Activated naive CD4-positive, alpha-beta T cell (primary cell): ENCODE data around the gene PLOD3.

Experiments used
- DNase-seq, 4 experiments: peaks; one replicate each; lab custom pipeline; 2025; lab: John Stamatoyannopoulos, UW

The PLOD3 gene

DNA sequence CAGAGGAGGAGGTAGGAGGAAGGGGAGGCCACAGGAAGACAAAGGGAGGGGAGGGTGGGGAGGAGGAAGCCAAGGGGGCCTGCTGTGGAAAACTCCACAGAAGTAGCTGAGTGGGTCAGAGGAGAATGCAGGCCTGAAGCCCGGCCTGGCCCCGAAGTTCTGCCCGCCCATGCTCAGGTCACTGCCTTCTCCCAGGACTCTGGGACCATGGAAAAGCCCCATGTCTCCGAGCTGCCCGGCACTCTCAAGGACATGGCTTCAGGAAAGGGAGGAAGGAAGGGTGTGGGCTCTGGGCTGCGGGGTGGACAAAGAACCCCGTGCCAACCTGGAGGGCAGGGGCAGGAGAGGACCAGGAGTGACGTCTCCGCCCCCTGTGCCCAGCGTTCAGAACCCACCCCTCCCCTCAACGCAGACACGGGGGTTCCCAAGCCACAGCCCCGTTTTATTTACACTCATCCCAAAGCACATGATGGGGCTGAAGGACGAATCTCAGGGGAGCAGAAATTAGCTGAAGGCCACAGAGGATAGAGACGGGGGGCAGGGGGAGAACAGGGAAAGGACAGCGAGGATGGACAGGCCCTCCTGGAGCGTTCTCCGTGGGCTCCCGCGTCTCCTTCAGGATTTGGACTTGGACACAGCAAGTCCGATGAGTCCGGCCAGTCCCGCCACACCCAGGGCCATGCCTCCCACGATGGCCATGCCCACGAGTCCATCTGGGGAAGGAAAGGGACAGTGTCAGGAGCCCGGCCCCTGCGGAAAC lies 22.0 kb upstream of the PLOD3 start:
- no peak for DNase-seq

DNA sequence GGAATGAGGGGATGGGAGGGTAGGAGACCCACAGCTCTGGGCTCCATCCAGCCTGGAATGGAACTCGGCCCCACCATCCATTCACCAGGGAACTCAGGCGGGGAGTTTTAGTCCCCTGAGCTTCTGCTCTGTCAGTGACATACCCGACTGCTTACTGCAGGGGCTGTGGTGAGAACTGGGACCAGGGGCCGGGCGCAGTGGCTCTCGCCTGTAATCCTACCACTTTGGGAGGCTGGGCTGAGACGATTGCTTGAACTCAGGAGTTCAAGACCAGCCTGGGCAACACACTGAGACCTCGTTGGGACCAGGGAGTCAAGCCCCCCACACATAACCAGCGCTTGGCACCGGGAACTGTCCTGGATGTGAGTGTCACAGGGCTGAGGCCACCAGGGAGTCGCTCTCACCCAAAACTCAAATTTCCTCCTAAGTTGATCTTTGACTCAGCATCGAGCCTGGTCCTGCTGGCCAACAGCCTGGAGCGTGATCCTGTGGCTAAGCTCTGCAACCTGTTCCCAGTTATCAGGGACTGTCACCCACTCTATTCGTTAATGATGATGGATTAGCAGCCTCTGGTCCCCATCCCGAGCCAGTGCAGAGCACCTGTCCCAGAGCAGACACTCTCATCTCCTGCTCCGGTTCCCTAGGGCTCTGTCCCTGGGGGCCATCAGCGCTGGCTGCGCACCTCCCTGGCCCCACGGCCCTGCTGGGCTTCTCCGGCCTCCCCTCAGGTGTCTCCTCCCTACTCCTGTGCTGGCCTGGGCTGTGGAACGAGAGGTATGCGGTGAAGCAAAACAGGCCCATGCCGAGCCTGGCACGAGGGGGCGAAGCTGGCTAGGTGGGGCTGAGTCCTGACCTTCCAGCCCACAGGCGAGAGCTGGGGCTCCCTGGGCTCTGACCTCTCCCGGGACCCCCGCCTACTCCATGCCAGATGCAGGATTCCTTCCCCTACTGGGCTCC lies 21.1 kb upstream of the PLOD3 start:
- DNase-seq, result no peak

DNA sequence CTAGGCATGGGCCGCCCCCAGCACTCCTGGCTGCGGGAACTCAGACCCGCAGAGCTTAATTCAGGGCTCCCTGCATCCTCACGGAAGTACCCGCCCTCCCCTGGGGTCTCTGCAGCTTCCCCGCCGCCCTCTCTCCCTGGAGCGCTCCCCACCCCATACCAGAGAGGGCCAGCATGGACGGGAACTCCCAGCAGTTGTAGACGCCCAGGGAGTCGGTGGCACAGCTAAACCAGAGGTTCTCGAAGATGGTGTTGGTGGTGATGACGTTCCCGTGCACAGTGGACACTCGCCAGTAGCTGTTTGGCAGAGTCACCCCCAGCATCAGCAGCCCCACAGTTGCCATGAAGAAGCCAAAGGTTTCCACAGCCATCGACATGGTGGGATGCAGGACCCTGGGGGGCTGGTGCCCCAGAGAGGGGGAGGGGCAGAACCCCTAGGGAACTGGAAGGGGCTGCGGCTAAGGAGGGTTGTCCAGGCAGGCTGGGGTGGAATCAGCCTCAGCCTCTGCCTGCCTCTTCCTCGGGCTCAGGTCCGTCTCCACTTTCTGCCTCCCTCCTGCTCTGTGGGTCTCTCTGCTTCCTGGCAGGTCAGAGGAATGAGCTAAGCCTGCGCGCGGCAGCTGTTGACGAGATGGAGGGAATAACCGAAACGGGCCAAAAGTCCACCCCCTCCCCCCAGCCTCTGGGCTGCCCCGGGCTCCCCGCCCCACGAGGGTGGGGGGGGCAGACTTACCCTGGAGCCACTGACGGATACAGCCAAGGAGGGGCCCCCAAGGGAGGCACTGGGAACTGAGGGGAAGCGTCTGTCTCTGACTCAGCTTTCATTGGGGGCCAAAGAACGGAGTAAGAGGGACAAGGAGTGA lies 20.1 kb upstream of the PLOD3 start, which contains the start of gene CLDN15:
TSS of gene CLDN15 (minus strand) at position 597 of the 862 bp plus-strand sequence. CDS start at position 376, 221 bp downstream.
- no peak for DNase-seq

GRCh38 chr7:101236292-101236835 lies 19.0 kb upstream of the PLOD3 start:
- DNase-seq, result no peak

GRCh38 chr7:101235522-101235921 lies 18.1 kb upstream of the PLOD3 start:
- DNase-seq, result no peak

DNA sequence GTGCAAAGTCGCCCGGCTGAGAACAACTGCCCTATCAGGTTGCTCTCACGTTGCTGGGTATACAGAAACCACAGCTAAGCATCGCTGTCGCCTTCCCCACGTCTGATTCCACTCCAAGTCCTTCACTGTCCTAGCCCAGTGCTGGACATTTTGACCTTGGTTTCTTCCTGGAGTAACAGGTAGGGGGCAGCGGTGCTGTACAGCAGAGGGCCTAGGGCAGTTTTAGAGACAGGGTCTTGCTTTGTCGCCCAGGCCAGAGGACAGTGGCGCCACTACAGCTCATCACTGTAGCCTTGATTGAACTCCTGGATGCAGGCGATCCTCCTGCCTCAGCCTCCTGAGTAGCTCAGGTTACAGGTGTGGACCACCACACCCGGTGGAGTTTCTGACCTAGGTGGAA lies 17.7 kb upstream of the PLOD3 start:
- no peak for DNase-seq

GRCh38 chr7:101234636-101235035 lies 17.3 kb upstream of the PLOD3 start:
- no peak for DNase-seq

DNA sequence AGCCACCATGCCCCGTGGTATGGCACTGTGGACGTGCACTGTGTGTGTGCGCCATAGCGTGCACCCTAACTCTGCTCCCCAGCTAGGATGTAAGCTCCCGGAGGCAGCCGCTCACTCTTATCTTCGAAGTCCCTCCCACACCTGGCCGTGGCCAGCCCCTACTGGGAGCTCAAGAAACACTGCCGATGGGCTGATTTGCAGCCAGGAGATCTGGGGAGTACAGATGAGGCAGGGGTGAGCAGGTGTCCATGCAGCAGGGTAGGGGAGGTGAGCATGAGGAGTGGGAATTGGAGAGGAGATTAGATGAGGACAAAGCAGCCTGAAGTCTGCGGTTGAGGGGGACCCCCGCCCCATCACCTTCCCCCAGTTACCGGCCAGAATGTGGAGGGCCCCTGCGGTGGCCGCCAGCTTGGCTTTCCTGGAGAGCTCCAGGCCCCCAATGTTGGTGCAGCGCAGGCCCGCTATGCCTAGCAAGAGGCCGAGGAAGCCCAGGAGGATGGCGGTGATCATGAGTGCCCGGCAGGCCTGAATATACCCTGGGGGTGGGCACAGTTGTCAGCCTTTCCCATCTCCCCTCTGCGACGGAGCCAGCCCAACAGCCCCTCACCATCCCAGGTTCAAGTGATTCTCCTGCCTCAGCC lies 16.6 kb upstream of the PLOD3 start:
- DNase-seq, result no peak

GRCh38 chr7:101232141-101232850 lies 14.9 kb upstream of the PLOD3 start:
- no peak for DNase-seq

DNA sequence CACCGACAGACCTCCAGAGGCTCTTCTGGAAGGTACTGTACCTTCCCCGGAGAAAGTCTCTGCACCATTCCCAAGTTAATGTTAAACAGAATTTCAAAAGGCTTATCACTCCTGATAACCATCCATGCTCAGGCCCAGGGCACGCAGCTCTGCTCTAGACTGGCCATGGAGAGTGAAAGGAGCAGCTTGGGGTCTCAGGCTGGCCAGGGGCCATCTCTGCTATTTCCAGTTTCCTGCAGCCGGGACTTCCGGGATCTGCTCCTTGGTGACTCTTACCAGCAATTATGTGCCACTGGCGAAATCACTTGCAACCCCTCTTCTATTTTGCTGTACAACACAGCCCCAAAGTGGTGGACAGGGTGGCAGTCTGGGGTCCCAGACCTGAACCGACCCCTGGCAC lies 14.3 kb upstream of the PLOD3 start:
- no peak for DNase-seq

DNA sequence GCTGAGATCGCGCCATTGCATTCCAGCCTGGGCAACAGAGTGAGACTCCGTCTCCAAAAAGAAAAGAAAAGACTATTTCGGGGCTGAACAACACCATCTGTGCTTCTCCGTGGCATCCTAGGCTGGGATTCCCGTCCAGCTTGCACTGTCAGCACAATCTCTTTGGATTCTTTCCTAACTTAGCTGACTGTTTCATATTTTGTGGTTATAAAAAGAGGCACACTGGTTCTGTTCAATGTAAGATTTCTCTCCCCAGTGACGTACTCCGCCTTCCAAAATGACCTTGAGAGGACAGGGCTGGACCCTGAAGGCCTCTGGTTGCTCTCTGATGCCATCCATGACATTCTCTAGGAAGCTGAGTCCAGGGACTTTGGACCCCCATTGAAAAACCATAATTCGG lies 9.3 kb upstream of the PLOD3 start:
- no peak for DNase-seq

GRCh38 chr7:101225650-101226049 lies 8.3 kb upstream of the PLOD3 start:
- no peak for DNase-seq

DNA sequence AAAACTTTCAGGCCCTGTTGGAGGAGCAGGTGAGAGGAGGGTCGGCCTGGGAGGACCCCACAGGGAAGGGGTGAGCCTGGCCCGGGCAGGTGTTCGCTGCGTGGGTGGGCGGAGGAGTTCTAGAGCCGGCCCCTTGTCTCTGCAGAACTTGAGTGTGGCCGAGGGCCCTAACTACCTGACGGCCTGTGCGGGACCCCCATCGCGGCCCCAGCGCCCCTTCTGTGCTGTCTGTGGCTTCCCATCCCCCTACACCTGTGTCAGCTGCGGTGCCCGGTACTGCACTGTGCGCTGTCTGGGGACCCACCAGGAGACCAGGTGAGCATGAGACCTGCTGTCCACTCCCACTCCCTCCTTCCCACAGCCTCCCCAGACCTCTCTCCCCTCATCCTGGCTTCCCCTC lies 6.1 kb upstream of the PLOD3 start:
- no peak for DNase-seq

GRCh38 chr7:101222275-101222830 lies 5.0 kb upstream of the PLOD3 start:
- DNase-seq, result no peak

DNA sequence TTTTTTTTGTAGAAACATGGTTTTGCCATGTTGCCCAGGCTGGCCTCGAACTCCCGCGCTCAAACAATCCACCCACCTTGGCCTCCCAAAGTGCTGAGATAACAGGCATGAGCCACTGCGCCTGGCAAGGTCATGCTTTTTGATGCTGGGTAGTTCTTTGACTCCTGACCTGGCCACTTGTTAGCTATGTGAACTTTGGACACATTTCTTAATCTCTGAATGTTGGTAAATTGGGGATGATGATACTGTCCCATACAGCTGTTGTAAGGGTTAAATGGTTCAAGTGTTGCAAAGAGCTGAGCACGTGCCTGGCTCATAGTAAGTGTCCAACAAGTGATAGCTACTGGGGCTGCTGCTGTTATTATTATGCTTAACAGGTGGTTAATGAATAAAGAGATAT lies 2.9 kb upstream of the PLOD3 start:
- DNase-seq, result no peak

GRCh38 chr7:101218236-101219125 lies 1.1 kb upstream of the PLOD3 start:
- no peak for DNase-seq

DNA sequence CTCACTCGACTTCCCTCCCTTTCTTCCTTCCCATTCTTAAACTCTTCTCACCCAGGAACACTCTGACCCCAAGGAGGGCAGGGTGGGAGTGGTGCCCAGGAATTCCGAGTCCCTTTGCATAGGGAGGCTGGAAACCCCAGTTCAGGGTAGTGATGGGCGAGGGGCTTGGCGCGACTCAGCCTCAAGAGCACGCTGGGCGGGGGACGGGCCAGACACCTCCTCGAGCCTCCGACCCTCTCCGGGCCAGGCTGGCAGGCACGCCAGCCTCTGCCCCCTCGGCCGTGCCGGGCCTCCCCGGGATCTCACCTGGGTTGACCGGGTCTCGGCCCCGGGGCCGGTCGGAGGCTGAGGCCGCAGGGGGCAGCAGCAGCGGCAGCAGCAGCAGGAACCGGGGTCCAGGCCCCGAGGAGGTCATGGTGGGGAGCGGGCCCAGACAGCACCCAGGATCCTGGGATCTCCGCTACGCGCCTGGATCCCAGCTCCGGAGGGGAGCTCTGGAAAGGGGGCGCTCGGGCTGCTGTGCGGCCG lies 457 bp downstream of the PLOD3 start:
- DNase-seq, result no peak

GRCh38 chr7:101216001-101216859 lies 1.2 kb downstream of the PLOD3 start:
- DNase-seq, result no peak
